H9 (cell line): ENCODE measurements around the gene MSS51. TPM values are rescaled to one million over a fixed set of nuclear protein-coding genes. Genes with fewer than 3 reads are reported as not detected.

ENCODE experiments used
- DNase-seq: peaks from one replicate; pipeline ENCODE4 v3.0.0-alpha.2; 2017
- H2AFZ ChIP-seq: one replicate; pipeline ENCODE4 v1.6.1; 2013; ENCODE audit warnings: mild to moderate bottlenecking, low read length, control low read depth, moderate library complexity
- H2AK5ac ChIP-seq: 2 replicates; pipeline ENCODE4 v1.6.1; 2013; ENCODE audit warnings: low read length, control low read depth, mixed read lengths; ENCODE audit not compliant: insufficient read length
- H2BK120ac ChIP-seq: one replicate; pipeline ENCODE4 v1.6.1; 2013; ENCODE audit warnings: low read depth, mild to moderate bottlenecking, low read length, control low read depth, inconsistent platforms; ENCODE audit not compliant: poor library complexity, severe bottlenecking
- H2BK12ac ChIP-seq: 2 replicates; pipeline ENCODE4 v1.6.1; 2013; ENCODE audit warnings: low read length, control low read depth, mixed read lengths, low read depth; ENCODE audit not compliant: insufficient read length
- H2BK15ac ChIP-seq: 2 replicates; pipeline ENCODE4 v1.6.1; 2013; ENCODE audit warnings: low read depth, low read length, control low read depth
- H2BK20ac ChIP-seq: one replicate; pipeline ENCODE4 v1.6.1; 2013; ENCODE audit warnings: low read depth, mild to moderate bottlenecking, low read length, control low read depth, inconsistent platforms; ENCODE audit not compliant: poor library complexity, severe bottlenecking
- H2BK5ac ChIP-seq: 2 replicates; pipeline ENCODE4 v1.6.1; 2013; ENCODE audit warnings: low read length, control low read depth, mixed read lengths; ENCODE audit not compliant: insufficient read length
- H3K14ac ChIP-seq: 2 replicates; pipeline ENCODE4 v1.6.1; 2013; ENCODE audit warnings: low read length, control low read depth; ENCODE audit not compliant: insufficient read depth
- H3K18ac ChIP-seq: 2 replicates; pipeline ENCODE4 v1.6.1; 2013; ENCODE audit warnings: low read depth, mild to moderate bottlenecking, mixed read lengths, low read length, control low read depth; ENCODE audit not compliant: insufficient read length
- H3K23ac ChIP-seq: 2 replicates; pipeline ENCODE4 v1.6.1; 2013; ENCODE audit warnings: low read length, control low read depth, mixed read lengths, low read depth; ENCODE audit not compliant: insufficient read length
- H3K23me2 ChIP-seq: 2 replicates; pipeline ENCODE4 v1.6.1; 2013; ENCODE audit warnings: low read depth, mild to moderate bottlenecking, mixed read lengths, low read length, control low read depth; ENCODE audit not compliant: insufficient read length, poor library complexity, severe bottlenecking
- H3K27ac ChIP-seq: 2 replicates; pipeline ENCODE4 v1.5.1; 2013; ENCODE audit warnings: low read length, control low read depth, mixed read lengths, low read depth; ENCODE audit not compliant: insufficient read length
- H3K27me3 ChIP-seq: 2 replicates; pipeline ENCODE4 v1.6.1; 2013; ENCODE audit warnings: low read length, control low read depth, inconsistent platforms; ENCODE audit not compliant: insufficient read depth
- H3K4ac ChIP-seq: 2 replicates; pipeline ENCODE4 v1.6.1; 2013; ENCODE audit warnings: low read depth, mild to moderate bottlenecking, control low read depth, inconsistent platforms, low read length, moderate library complexity
- H3K4me1 ChIP-seq: 2 replicates; pipeline ENCODE4 v1.6.1; 2013; ENCODE audit warnings: low read length, control low read depth, inconsistent platforms; ENCODE audit not compliant: insufficient read depth
- H3K4me2 ChIP-seq: 2 replicates; pipeline ENCODE4 v1.6.1; 2013; ENCODE audit warnings: low read length, control low read depth, mixed read lengths; ENCODE audit not compliant: insufficient read length, insufficient read depth
- H3K56ac ChIP-seq: 2 replicates; pipeline ENCODE4 v1.6.1; 2013; ENCODE audit warnings: low read depth, mild to moderate bottlenecking, mixed read lengths, low read length, control low read depth; ENCODE audit not compliant: insufficient read length
- H3K79me1 ChIP-seq: 2 replicates; pipeline ENCODE4 v1.6.1; 2013; ENCODE audit warnings: low read depth, mild to moderate bottlenecking, moderate library complexity, low read length, control low read depth, inconsistent platforms; ENCODE audit not compliant: insufficient read depth, poor library complexity, severe bottlenecking
- H3K79me2 ChIP-seq: 2 replicates; pipeline ENCODE4 v1.6.1; 2013; ENCODE audit warnings: low read length, control low read depth, inconsistent platforms; ENCODE audit not compliant: insufficient read depth
- H3K9ac ChIP-seq: 2 replicates; pipeline ENCODE4 v1.6.1; 2013; ENCODE audit warnings: low read length, control low read depth, mixed read lengths; ENCODE audit not compliant: insufficient read length; ENCODE audit errors: extremely low read depth
- H3K9me3 ChIP-seq: one replicate; pipeline ENCODE4 v1.6.1; 2013; ENCODE audit warnings: low read depth, low read length, inconsistent platforms; ENCODE audit not compliant: control insufficient read depth
- H3T11ph ChIP-seq: one replicate; pipeline ENCODE4 v1.6.1; 2013; ENCODE audit warnings: mild to moderate bottlenecking, low read length, control low read depth, inconsistent platforms
- H4K20me1 ChIP-seq: one replicate; pipeline ENCODE4 v1.6.1; 2013; ENCODE audit not compliant: control insufficient read depth, insufficient read length, insufficient read depth
- H4K5ac ChIP-seq: 2 replicates; pipeline ENCODE4 v1.6.1; 2013; ENCODE audit warnings: low read depth, mild to moderate bottlenecking, mixed read lengths, low read length, control low read depth; ENCODE audit not compliant: insufficient read length
- H4K8ac ChIP-seq: replicated peaks from 2 replicates; pipeline ENCODE4 v1.6.1; 2013; ENCODE audit warnings: low read length, control low read depth, mixed read lengths, low read depth; ENCODE audit not compliant: insufficient read length
- H4K91ac ChIP-seq: 2 replicates; pipeline ENCODE4 v1.6.1; 2013; ENCODE audit warnings: low read depth, mild to moderate bottlenecking, moderate library complexity, mixed read lengths, low read length, control low read depth; ENCODE audit not compliant: insufficient read length
- H3K27ac Mint-ChIP-seq, 3 experiments: 2 replicates in 2 of 3; 3 replicates in 1 of 3; pipeline ENCODE4 v1.8.0; 2020 to 2021; ENCODE audit warnings: mixed read lengths in 3 of 3, mild to moderate bottlenecking in 1 of 3, moderate library complexity in 1 of 3
- H3K27me3 Mint-ChIP-seq: 2 replicates; pipeline ENCODE4 v1.8.0; 2021; ENCODE audit warnings: low read depth, mild to moderate bottlenecking, moderate library complexity, mixed read lengths
- H3K36me3 Mint-ChIP-seq, 3 experiments: 2 replicates in 2 of 3; 3 replicates in 1 of 3; pipeline ENCODE4 v1.8.0; 2020 to 2021; ENCODE audit warnings: low read depth in 3 of 3, mixed read lengths in 3 of 3; ENCODE audit not compliant: insufficient read depth in 1 of 3
- H3K4me1 Mint-ChIP-seq, 2 experiments: 2 replicates each; pipeline ENCODE4 v1.8.0; 2020; ENCODE audit warnings: mixed read lengths in 2 of 2
- H3K4me3 Mint-ChIP-seq, 2 experiments: 2 replicates in 1 of 2; 3 replicates in 1 of 2; pipeline ENCODE4 v1.8.0; 2020 to 2021; ENCODE audit warnings: mild to moderate bottlenecking in 2 of 2, mixed read lengths in 2 of 2, moderate library complexity in 1 of 2
- H3K9me3 Mint-ChIP-seq, 2 experiments: 2 replicates in 1 of 2; 3 replicates in 1 of 2; pipeline ENCODE4 v1.8.0; 2020; ENCODE audit warnings: mild to moderate bottlenecking in 2 of 2, mixed read lengths in 2 of 2, moderate library complexity in 1 of 2
- WGBS: extraction: QIAGEN DNeasy Blood & Tissue Kit; methylation state at CpG from one replicate; pipeline ENCODE4 v1.1.7; 2013; ENCODE audit warnings: missing lambda C conversion rate, low lambda C conversion rate, mixed read lengths; ENCODE audit not compliant: insufficient read length; ENCODE audit errors: extremely low coverage; 5-methylcytosine and 5-hydroxymethylcytosine counted together
- total RNA-seq: library from RNA; stranded (reverse); gene quantifications from 2 replicates; pipeline ENCODE4 v1.2.1, GENCODE V29; 2021
- TF ChIP-seq, protein P1 (sequence below): fragments of 200-600 bp; sonication (generic); conservative IDR thresholded peaks from 3 replicates; pipeline ENCODE4 v1.8.0; 2021; ENCODE audit warnings: antibody characterized with exemption, mild to moderate bottlenecking

Gene MSS51
- total RNA-seq, 1 experiment from 2014 or later = 1.9 TPM

DNA sequence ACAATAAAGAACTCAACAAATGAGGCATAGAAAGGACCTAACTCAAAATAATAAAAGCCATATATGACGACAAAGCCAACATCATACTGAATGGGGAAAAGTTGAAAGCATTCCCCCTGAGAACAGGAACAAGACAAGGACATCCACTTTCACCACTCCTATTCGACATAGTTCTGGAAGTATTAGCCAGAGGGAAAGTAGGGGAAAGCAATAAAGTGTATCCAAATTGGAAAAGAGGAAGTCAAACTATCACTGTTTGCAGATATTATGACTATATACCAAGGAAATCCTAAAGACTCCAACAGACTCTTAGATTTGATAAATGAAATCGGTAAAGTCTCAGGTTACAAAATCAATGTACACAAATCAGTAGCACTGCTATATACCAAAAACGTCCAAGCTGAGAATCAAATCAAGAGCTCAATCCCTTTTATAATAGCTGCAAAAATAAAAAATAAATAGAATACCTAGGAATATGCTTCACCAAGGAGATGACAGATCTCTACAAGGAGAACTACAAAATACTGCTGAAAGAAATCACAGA, 24.3 kb downstream of the MSS51 start:
- Histone ChIP-seq H3K9me3 (no peaks in the 10 kb centered on the region), H2BK12ac (no peak overlapping the region), H3K4me2 (no peak overlapping the region), H3K27ac (no peak overlapping the region), H2BK5ac (no peak overlapping the region), H3K79me2 (peaks cover 11% of the 10 kb centered on the region; the same call in 1 of the 2 replicates), H4K8ac (no peak overlapping the region), H3K18ac (no peak overlapping the region), H3K4me1 (no peaks in the 10 kb centered on the region), H3T11ph (no peak overlapping the region), H3K23me2 (peaks cover 9% of the 10 kb centered on the region), H4K5ac (no peak overlapping the region), H3K79me1 (peaks cover 4% of the 10 kb centered on the region), H4K91ac (no peak overlapping the region), H3K14ac (no peak overlapping the region), H2BK120ac (no peak overlapping the region), H2AFZ (no peak overlapping the region), H3K56ac (no peak overlapping the region), H2BK15ac (no peak overlapping the region), H4K20me1 (no peaks in the 10 kb centered on the region), H3K27me3 (no peaks in the 10 kb centered on the region), H3K9ac (no peak overlapping the region), H2BK20ac (no peak overlapping the region), H2AK5ac (no peak overlapping the region), H3K4ac (no peak overlapping the region), H3K23ac (no peak overlapping the region)
- DNase-seq = no peak
- no peaks in the 10 kb centered on the region; the same call in 1 of the 2 replicates for H3K27me3 Mint-ChIP-seq
- no CpG with 5 or more reads among the region's 4 CpGs for WGBS
- peaks cover 14 to 21% of the 10 kb centered on the region in 2 experiments for H3K4me1 Mint-ChIP-seq
- H3K4me3 Mint-ChIP-seq = no peak overlapping the region
- TF ChIP-seq, protein P1, sequence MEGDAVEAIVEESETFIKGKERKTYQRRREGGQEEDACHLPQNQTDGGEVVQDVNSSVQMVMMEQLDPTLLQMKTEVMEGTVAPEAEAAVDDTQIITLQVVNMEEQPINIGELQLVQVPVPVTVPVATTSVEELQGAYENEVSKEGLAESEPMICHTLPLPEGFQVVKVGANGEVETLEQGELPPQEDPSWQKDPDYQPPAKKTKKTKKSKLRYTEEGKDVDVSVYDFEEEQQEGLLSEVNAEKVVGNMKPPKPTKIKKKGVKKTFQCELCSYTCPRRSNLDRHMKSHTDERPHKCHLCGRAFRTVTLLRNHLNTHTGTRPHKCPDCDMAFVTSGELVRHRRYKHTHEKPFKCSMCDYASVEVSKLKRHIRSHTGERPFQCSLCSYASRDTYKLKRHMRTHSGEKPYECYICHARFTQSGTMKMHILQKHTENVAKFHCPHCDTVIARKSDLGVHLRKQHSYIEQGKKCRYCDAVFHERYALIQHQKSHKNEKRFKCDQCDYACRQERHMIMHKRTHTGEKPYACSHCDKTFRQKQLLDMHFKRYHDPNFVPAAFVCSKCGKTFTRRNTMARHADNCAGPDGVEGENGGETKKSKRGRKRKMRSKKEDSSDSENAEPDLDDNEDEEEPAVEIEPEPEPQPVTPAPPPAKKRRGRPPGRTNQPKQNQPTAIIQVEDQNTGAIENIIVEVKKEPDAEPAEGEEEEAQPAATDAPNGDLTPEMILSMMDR = no peak
- H3K9me3 Mint-ChIP-seq = no peaks in the 10 kb centered on the region
- H3K36me3 Mint-ChIP-seq = peaks cover 0 to 13% (median 0%) of the 10 kb centered on the region in 3 experiments; a peak in 2 of 7 replicates
- no peak overlapping the region for H3K27ac Mint-ChIP-seq
